Adipose tissue (tissue), 3 donors: ENCODE measurements around the gene ZFP92. TPM values are rescaled to one million over a fixed set of nuclear protein-coding genes. Genes with fewer than 3 reads are reported as not detected.

Experiments
- H3K27ac ChIP-seq: one replicate; pipeline ENCODE4 v1.5.1; 2013; ENCODE audit warnings: low read depth, low read length
- WGBS, 3 donors: extraction: QIAGEN DNeasy Blood & Tissue Kit; methylation state at CpG; one replicate each; pipeline ENCODE4 v1.1.7; 2013; 5-methylcytosine and 5-hydroxymethylcytosine counted together
- polyA plus RNA-seq, 3 donors: library from polyadenylated mRNA; stranded (reverse); fragments of 200-250 nt; gene quantifications; one replicate each; pipeline ENCODE4 v1.2.3, GENCODE V29; 2013
- donor health status: healthy with polysubstance abuse.
- donor health status: Bipolar disorder and iron deficiency.
- donor health status: healthy.

The ZFP92 gene
- 1 to 10 TPM in 2 of 3 donors, under 1 TPM in 1; 0.56 to 1.2 (median 1.0) TPM for polyA plus RNA-seq

GRCh38 chrX:153411255-153411987 is at the start of gene ZFP92:
Gene ZFP92, plus strand, starts transcription at chrX:153411472. Its CDS starts 6,851 bp downstream, at chrX:153418323.
- WGBS, 3 donors = 0 to 23% (median 1%) methylated on average over 22 to 72 of the region's 75 CpGs
- no peak within 1 kb of the TSS for H3K27ac ChIP-seq

- no peak overlapping the region for H3K27ac ChIP-seq
- 62 to 78% (median 63%) methylated on average over 2 of the region's 2 CpGs for WGBS, 3 donors
Measured at GRCh38 chrX:153361781-153362397, 49.4 kb upstream of the ZFP92 start.

GRCh38 chrX:153365670-153366069 is 45.6 kb upstream of the ZFP92 start:
- H3K27ac ChIP-seq = no peak overlapping the region
- WGBS, 3 donors = 72 to 90% (median 90%) methylated on average over 4 of the region's 4 CpGs

GRCh38 chrX:153366119-153366518 is 45.2 kb upstream of the ZFP92 start:
- no peak overlapping the region for H3K27ac ChIP-seq
- WGBS, 3 donors = 82 to 94% (median 88%) methylated on average over 3 of the region's 3 CpGs

GRCh38 chrX:153366878-153367538 is 44.3 kb upstream of the ZFP92 start:
- WGBS, 3 donors = 62 to 81% (median 69%) methylated on average over 5 of the region's 5 CpGs
- H3K27ac ChIP-seq = no peak overlapping the region

GRCh38 chrX:153370293-153371055 is 40.8 kb upstream of the ZFP92 start:
- no peak overlapping the region for H3K27ac ChIP-seq
- WGBS, 3 donors = 45 to 68% (median 63%) methylated on average over 8 of the region's 8 CpGs

- H3K27ac ChIP-seq = no peak overlapping the region
- WGBS, 3 donors = 22 to 62% (median 55%) methylated on average over 3 of the region's 3 CpGs
Measured at GRCh38 chrX:153371256-153371655, 40.0 kb upstream of the ZFP92 start.

GRCh38 chrX:153372949-153373348 is 38.3 kb upstream of the ZFP92 start:
- H3K27ac ChIP-seq = no peak overlapping the region

GRCh38 chrX:153374426-153374825 is 36.8 kb upstream of the ZFP92 start:
- WGBS, 3 donors = 63 to 84% (median 76%) methylated on average over 7 of the region's 7 CpGs
- H3K27ac ChIP-seq = no peak overlapping the region

- 85 to 91% (median 89%) methylated on average over 5 of the region's 5 CpGs for WGBS, 3 donors
- no peak overlapping the region for H3K27ac ChIP-seq
Measured at GRCh38 chrX:153375571-153375970, 35.7 kb upstream of the ZFP92 start.

- H3K27ac ChIP-seq = no peak overlapping the region
- WGBS, 3 donors = 83 to 90% (median 87%) methylated on average over 3 of the region's 3 CpGs
Measured at GRCh38 chrX:153377727-153378126, 33.5 kb upstream of the ZFP92 start.

GRCh38 chrX:153378607-153379006 is 32.7 kb upstream of the ZFP92 start:
- H3K27ac ChIP-seq = no peak overlapping the region
- WGBS, 3 donors = 91 to 100% (median 93%) methylated on average over 4 of the region's 4 CpGs

- WGBS, 3 donors = 76 to 84% (median 83%) methylated on average over 3 to 9 of the region's 9 CpGs
- H3K27ac ChIP-seq = no peak overlapping the region
Measured at GRCh38 chrX:153379508-153379907, 31.8 kb upstream of the ZFP92 start.

- 70 to 92% (median 73%) methylated on average over 10 to 13 of the region's 13 CpGs for WGBS, 3 donors
- no peak overlapping the region for H3K27ac ChIP-seq
Measured at GRCh38 chrX:153379971-153380581, 31.2 kb upstream of the ZFP92 start.

- H3K27ac ChIP-seq = no peak overlapping the region
- 71 to 92% (median 72%) methylated on average over 9 of the region's 9 CpGs for WGBS, 3 donors
Measured at GRCh38 chrX:153380691-153381090, 30.6 kb upstream of the ZFP92 start.

- 19 to 51% (median 32%) methylated on average over 12 of the region's 12 CpGs for WGBS, 3 donors
- H3K27ac ChIP-seq = no peak overlapping the region
Measured at GRCh38 chrX:153381684-153382532, 29.4 kb upstream of the ZFP92 start.

GRCh38 chrX:153382563-153383482 is 28.4 kb upstream of the ZFP92 start:
- H3K27ac ChIP-seq = no peak overlapping the region
- 81 to 94% (median 89%) methylated on average over 3 of the region's 3 CpGs for WGBS, 3 donors
